GM18868 (cell line): ENCODE data around the gene MYO5B.

Experiments used
- ATAC-seq: cut with Tn5 transposase; IDR thresholded peaks from one replicate; pipeline ENCODE4 v1.9.1; 2021; ENCODE audit warnings: mild to moderate bottlenecking, moderate library complexity; ENCODE audit not compliant: unreplicated experiment

MYO5B gene

GRCh38 chr18:49778826-49779465 lies 416.0 kb downstream of the MYO5B start:
- ATAC-seq: no peak
